IPS-18c (cell line): ENCODE results near the gene ARL6IP5.

Source experiments
- H3K4me3 ChIP-seq: 2 replicates; pipeline ENCODE4 v1.7.0; 2013; ENCODE audit warnings: low read depth, mild to moderate bottlenecking, low read length, moderate library complexity; ENCODE audit not compliant: insufficient read depth
- H3K9me3 ChIP-seq: one replicate; pipeline ENCODE4 v1.6.1; 2013; ENCODE audit warnings: mild to moderate bottlenecking, low read length, moderate library complexity; ENCODE audit not compliant: control insufficient read depth, insufficient read depth

Gene ARL6IP5

DNA sequence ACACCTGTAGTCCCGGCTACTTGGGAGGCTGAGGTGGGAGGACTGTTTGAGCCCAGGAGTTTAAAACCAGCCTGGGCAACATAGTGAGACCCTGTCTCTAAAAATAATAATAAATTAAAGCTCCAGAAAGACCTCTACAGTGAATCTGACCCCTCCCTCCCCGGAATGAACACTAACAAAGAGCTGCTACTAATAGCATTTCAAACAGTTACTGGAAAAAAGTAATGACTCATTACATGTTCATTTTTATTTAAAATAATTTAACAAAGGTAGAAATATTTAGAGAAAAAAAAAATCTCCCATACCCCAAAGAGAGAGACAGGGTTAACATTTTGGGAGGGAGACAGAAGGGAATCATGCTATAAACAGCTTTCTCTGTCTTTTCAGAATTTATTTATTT is 2.4 kb upstream of the ARL6IP5 start:
- H3K9me3 ChIP-seq = no peaks in the 10 kb centered on the region
- H3K4me3 ChIP-seq = no peak overlapping the region

GRCh38 chr3:69082805-69083204 is 1.9 kb upstream of the ARL6IP5 start:
- H3K9me3 ChIP-seq = no peaks in the 10 kb centered on the region
- no peak overlapping the region for H3K4me3 ChIP-seq

DNA sequence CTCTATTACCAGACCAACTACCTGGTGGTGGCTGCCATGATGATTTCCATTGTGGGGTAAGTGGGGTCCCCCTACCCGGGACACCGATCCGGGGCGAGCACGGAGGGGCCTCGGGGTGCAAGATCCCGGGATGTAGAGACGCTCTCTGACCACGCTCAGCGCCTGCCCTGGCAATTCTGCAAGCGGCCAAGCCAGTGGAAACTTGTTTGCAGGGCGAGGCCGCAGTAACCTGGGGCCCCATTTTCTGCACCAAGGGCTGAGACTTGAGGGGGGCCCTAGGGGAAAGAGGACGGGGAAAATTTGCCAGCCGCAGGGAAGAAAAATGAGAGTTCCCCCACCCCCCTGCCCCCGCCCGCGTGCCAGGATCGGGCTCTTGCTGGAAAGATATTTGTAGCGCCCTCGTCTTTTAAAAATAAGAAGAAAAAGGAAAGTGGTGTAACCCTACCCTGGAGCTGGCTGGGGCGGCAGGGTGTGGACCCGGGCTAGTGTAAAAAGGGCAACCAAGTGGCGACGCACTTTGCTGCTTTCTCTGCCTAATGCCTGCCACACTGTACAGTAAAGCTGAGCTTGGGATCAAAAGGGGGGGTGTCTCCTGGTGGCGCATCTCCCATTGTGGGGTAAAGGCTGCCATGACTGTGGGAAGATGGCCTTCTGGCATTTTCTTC is 563 bp downstream of the ARL6IP5 start:
- Histone ChIP-seq H3K4me3 (peak overlapping the region; percentile 76), H3K9me3 (no peaks in the 10 kb centered on the region)

DNA sequence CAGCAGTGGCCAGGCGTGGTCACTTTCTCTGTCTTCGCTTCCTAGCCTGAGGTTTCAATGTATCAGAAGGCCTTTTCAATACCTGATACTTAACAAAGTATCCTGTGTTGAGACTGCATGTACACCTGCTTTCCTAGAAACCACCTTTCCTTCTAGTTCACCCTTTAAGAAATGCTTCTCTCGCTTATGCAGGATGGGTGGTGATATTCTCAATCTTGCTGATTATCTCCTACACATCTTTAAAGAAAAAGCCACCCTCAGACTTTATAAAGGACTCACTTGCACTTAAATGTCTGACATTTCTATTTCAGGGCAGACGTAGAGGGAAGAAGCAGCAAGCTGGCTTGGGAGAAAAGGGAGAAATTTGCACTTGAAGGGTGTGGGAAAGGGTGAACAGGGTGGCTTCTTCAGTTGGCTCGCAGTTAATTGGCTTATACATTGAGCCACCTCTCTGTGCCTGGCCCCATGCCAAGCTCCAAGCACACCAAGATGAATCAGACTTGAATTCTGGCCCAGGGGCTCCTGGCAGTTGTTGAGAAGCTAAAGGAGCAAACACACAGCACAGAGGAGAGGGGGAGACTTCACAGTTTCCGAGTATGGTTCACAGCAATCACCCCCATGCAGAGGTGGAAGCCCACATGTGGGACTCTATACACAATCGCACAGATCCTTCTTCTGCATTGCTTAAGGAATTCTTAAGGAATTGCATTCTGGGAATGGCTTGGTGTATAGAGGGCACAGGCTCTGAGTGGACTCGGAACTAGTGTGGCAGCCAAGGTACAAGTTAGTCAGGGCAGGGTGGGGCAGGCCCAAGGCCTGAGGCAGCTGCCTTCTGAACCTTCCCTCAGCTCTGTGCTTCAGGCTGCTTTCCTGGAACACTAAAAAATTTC is 1.3 kb downstream of the ARL6IP5 start:
- H3K4me3 ChIP-seq = peak overlapping the region; percentile 76
- H3K9me3 ChIP-seq = no peaks in the 10 kb centered on the region

DNA sequence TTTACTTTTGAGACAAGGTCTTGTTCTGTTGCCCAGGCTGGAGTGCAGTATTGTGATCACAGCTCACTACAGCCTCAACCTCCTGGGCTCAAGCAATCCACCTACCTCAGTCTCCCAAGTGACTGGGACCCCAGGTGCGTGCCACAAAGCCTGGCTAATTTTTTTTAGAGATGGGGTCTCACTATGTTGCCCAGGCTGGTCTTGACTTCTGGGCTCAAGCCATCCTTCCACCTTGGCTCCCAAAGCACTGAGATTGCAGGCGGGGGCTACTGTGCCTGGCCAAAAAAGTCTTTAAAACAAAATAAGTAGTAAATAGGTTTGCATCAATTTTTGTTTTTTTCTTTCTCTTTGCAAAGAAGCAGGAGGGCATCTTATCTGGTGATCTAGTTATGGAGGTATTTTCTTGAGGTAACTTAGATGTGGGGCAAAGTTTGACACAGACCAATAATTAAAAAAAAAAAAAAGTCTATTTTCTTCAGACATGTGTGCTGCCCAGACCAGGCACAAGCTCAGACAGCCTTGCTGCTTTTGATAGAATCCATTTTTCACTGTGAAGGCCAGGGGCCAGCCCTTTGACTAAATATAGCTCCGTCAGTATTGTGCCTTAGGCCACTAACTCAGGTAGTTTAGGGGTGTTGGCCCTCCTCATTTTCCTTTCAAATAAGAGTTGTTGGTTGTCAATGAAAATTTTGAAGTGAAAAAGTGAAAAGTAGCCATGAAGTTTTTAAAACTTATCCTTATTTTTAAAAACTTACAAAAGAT is 2.5 kb downstream of the ARL6IP5 start:
- H3K4me3 ChIP-seq = no peak overlapping the region
- H3K9me3 ChIP-seq = no peaks in the 10 kb centered on the region

DNA sequence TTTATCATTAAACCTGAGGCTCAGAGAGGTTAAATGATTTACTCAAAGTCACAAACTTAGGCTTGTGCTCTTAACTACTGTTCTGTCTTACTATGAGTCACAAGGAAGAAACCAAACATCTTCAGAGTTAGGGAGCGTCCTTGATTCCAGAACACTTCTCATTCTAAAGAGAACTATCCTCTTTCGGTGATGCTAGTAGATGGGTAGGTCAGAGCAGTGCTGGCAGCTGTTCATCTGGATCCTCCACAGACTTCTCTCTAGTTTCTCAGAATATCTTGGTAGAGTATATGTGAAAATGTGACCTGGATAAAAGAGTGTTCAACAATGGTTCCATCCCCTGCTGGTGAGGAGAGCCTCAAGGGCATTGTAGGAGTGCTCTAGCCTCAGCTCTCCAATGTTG is 3.3 kb downstream of the ARL6IP5 start:
- H3K4me3 ChIP-seq = no peak overlapping the region
- H3K9me3 ChIP-seq = no peaks in the 10 kb centered on the region

DNA sequence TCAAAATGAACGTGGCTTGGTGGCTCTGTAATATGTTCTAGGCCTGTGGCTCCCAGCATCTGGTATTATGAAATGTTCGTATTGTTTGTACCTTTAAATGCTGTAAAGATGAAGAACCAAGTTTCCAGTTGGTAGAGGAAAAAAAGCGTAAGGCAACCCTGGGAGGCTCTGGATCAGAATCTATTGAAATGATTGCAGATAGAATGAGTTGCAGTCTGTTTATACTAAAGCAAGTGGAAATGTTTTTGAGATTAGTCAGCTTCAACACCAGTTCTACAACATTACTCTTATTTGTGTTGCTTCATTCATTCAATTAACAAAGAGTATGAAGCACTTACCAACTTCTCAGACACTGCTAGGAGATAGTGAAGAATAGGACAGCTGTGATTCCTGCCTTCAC is 5.3 kb downstream of the ARL6IP5 start:
- Histone ChIP-seq H3K4me3 (no peak overlapping the region), H3K9me3 (no peaks in the 10 kb centered on the region)

DNA sequence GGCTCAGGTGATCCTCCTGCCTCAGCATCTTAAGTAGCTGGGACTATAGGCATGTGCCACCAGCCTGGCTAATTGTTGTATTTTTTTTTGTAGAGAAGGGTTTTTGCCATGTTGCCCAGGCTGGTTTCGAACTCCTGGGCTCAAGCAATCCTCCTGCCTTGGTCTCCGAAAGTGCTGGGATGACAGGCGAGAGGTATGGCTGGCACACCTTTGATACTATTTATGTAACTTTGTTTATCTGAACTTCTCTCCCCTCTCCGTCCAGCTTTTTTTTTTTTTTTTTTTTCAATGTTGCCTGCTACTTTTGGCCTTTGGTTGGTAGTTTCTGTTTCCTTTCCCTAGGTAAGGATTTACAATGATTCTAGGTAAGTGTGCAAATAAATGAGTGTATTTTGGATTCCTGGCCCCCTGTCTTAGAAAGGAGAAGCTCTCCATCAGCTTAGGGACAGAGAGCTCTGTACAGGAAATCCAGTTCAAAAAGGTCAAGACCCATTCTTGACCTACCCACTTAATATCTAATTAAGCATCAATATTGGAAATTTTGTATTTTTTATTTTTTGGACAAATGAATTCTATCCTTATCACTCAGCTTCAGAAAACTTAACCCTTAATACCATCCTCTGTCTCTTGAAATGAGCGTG is 6.8 kb downstream of the ARL6IP5 start:
- Histone ChIP-seq H3K4me3 (no peak overlapping the region), H3K9me3 (no peaks in the 10 kb centered on the region)

- Histone ChIP-seq H3K4me3 (no peak overlapping the region), H3K9me3 (no peaks in the 10 kb centered on the region)
Observed at GRCh38 chr3:69092030-69092516, 7.3 kb downstream of the ARL6IP5 start.

GRCh38 chr3:69094467-69095205 is 9.9 kb downstream of the ARL6IP5 start:
- H3K9me3 ChIP-seq = no peaks in the 10 kb centered on the region
- H3K4me3 ChIP-seq = no peak overlapping the region

GRCh38 chr3:69095636-69096035 is 10.9 kb downstream of the ARL6IP5 start:
- Histone ChIP-seq H3K4me3 (no peak overlapping the region), H3K9me3 (peaks cover 2% of the 10 kb centered on the region)

DNA sequence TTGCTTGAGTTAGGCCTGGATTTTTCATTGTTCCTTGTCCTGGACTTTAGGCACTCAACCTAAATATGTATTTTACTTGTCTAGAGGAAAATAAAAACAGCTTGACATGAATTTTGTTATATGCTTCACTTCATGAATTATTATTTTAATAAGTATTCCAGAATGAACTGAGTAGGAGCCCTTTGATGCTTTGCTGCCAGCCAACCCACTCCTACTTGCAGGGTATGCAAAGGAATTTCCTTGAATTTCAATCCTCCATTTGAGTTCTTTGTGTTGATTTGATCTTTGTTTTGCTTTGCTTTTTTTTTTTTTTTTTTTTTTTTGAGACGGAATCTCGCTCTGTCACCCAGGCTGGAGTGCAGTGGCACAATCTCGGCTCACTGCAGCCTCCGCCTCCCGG is 11.6 kb downstream of the ARL6IP5 start:
- peaks cover 2% of the 10 kb centered on the region for H3K9me3 ChIP-seq
- H3K4me3 ChIP-seq = no peak overlapping the region

DNA sequence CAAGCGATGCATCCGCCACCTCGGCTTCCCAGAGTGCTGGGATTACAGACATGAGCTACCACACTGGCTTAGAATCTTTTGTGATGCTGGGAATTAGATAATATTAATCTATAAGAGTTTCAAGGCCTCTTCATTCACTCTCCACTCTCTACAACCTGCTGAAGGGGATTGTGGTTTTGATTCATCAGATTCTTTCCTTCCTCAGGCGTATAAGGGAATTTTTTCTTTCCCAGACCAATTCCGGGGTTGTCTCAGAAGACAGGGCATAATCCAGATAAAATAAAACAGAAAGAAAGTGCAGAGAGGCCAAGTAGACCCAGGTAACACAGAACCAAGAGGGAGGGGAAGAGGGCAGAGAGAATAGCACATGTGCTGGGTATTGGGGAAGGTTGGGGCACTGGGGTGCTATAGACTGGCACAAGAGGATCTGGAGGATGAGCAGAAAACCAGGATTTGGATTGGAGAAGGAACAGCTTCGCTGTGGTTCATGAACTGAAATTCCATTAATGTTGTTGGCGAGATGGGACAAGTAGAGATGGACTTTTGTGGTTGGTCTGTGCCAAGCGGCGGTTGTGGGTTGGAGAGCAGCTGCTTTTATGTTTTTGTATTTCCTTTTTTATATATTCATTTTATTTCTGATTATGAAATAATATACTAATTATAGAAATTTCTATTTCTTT is 12.8 kb downstream of the ARL6IP5 start:
- Histone ChIP-seq H3K9me3 (peaks cover 2% of the 10 kb centered on the region), H3K4me3 (no peak overlapping the region)

- H3K4me3 ChIP-seq = no peak overlapping the region
Observed at GRCh38 chr3:69099576-69099975, 14.8 kb downstream of the ARL6IP5 start.

DNA sequence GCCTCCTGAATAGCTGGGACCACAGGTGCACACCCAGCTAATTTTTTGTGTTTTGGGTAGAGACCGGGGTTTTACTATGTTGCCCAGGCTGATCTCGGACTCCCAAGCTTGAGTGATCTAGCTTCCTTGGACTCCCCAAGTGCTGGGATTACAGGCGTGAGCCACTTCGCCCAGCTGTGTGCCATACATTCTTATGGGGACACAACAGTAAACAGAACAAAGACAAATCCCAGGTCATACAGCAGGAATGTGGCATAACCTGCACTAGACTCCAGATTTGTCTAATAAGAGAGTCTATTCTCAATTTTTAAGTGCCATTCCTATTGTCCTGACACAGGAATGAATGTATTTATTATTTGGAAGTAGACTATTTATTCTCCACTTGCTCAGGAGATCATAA is 17.6 kb downstream of the ARL6IP5 start:
- H3K9me3 ChIP-seq = peaks cover 2% of the 10 kb centered on the region
- H3K4me3 ChIP-seq = no peak overlapping the region

More at GRCh38 chr3:69099576-69099975, 14.8 kb downstream of the ARL6IP5 start:
- H3K9me3 ChIP-seq = peaks cover 2% of the 10 kb centered on the region

- no peak overlapping the region for H3K4me3 ChIP-seq
- peaks cover 2% of the 10 kb centered on the region for H3K9me3 ChIP-seq
Observed at GRCh38 chr3:69103123-69103522, 18.4 kb downstream of the ARL6IP5 start.
